Gastrocnemius medialis (tissue), 4 donors: ENCODE measurements around the gene RNU4-1.

ENCODE experiments used
- CTCF ChIP-seq, 5 experiments: fragments of 450-650 bp in 3 of 5; fragments of 200-600 bp in 2 of 5; sonication (generic) in 2 of 5; IDR thresholded peaks in 4 of 5; conservative IDR thresholded peaks in 1 of 5; 1 replicate in 4 of 5; 2 replicates in 1 of 5; pipeline ENCODE4 v1.5.1; 2016 to 2019; ENCODE audit warnings: antibody characterized with exemption in 5 of 5, mild to moderate bottlenecking in 3 of 5, moderate library complexity in 3 of 5
- POLR2A ChIP-seq, 2 donors: fragments of 450-650 bp; IDR thresholded peaks; one replicate each; pipeline ENCODE4 v1.6.1; 2017; ENCODE audit warnings: antibody characterized with exemption in 2 of 2, mild to moderate bottlenecking in 2 of 2, moderate library complexity in 2 of 2

DNA sequence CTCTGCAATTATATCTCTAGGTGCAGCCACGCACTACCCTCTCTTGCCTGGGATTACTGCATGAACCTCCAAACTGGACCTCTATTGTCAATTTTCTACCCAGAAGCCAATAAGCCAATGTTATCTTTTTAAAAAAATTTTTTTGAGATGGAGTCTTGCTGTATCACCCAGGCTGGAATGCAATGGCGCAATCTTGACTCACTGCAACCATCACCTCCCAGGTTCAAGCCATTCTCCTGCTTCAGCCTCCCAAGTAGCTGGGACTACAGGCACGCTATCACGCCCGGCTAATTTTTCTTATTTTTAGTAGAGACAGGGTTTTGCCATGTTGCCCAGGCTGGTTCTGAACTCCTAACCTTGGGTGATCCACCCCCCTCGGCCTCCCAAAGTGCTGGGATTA lies 16.3 kb downstream of the RNU4-1 start:
- TF ChIP-seq CTCF (IDR thresholded peaks at IDR 0.05 in 4 of 5, conservative IDR thresholded peaks at IDR 0.05 in 1 of 5), result no peak
- no peak for TF ChIP-seq POLR2A (IDR thresholded peaks at IDR 0.05)
